NCI-H1105 (cell line): ENCODE results near the gene LUC7L.
"Not testable (repeated sequence)": the region's sequence is repeated elsewhere in the genome, so short reads cannot be mapped to it uniquely, and the experiment has no call there.

Experiments
- DNase-seq: peaks from one replicate; lab custom pipeline; 2025; lab: John Stamatoyannopoulos, UW

LUC7L gene

GRCh38 chr16:180101-180675 is 49.1 kb downstream of the LUC7L start, which contains the start of gene HBQ1:
HBQ1 (plus strand) TSS chr16:180459; CDS start chr16:180487, 28 bp downstream.
- DNase-seq, result no peak

- no peak for DNase-seq
These were observed 49.8 kb downstream of the LUC7L start for GRCh38 chr16:179211-180092.

GRCh38 chr16:178668-179015 is 50.6 kb downstream of the LUC7L start:
- DNase-seq, result no peak

GRCh38 chr16:177981-178667 is 51.1 kb downstream of the LUC7L start:
- no peak for DNase-seq

- DNase-seq, result no peak
These were observed 51.8 kb downstream of the LUC7L start for GRCh38 chr16:177394-177822.

- not testable (repeated sequence) for DNase-seq
These were observed 52.5 kb downstream of the LUC7L start, which contains the start of gene HBA1 for GRCh38 chr16:176477-177382. HBA1 (plus strand) TSS chr16:176680; CDS start chr16:176717, 37 bp downstream.

- not testable (repeated sequence) for DNase-seq
These were observed 53.2 kb downstream of the LUC7L start for GRCh38 chr16:176006-176405.

GRCh38 chr16:175011-175949 is 54.0 kb downstream of the LUC7L start:
- DNase-seq, result no peak

GRCh38 chr16:173928-174769 is 55.1 kb downstream of the LUC7L start:
- not testable (repeated sequence) for DNase-seq

- not testable (repeated sequence) for DNase-seq
These were observed 55.9 kb downstream of the LUC7L start for GRCh38 chr16:173211-173854.

- not testable (repeated sequence) for DNase-seq
These were observed 56.8 kb downstream of the LUC7L start, which contains the start of gene HBA2 for GRCh38 chr16:172374-172941. HBA2 (plus strand) TSS chr16:172876; CDS start chr16:172913, 37 bp downstream.

- DNase-seq, result no peak
These were observed 58.5 kb downstream of the LUC7L start for GRCh38 chr16:170788-171187.

GRCh38 chr16:170088-170507 is 59.2 kb downstream of the LUC7L start:
- not testable (repeated sequence) for DNase-seq

GRCh38 chr16:169014-169413 is 60.2 kb downstream of the LUC7L start:
- no peak for DNase-seq

GRCh38 chr16:168424-168823 is 60.8 kb downstream of the LUC7L start:
- peak; percentile 23 for DNase-seq

GRCh38 chr16:167122-167690 is 62.0 kb downstream of the LUC7L start:
- no peak for DNase-seq

- DNase-seq, result no peak
These were observed 62.7 kb downstream of the LUC7L start for GRCh38 chr16:166375-167121.
